GM20000 (cell line): ENCODE results near the gene NHS.
"Not testable (repeated sequence)": the region's sequence is repeated elsewhere in the genome, so short reads cannot be mapped to it uniquely, and the experiment has no call there.

Experiments
- DNase-seq: peaks from one replicate; pipeline ENCODE4 v3.0.0; 2012; ENCODE audit warnings: low spot score
- CTCF ChIP-seq: IDR thresholded peaks from 2 replicates; pipeline ENCODE4 v1.5.1; 2012; ENCODE audit warnings: mild to moderate bottlenecking, control low read depth; ENCODE audit errors: extremely low read depth, missing control alignments

The NHS gene

GRCh38 chrX:17499512-17499911 lies 124.5 kb downstream of the NHS start:
- no peak for DNase-seq

GRCh38 chrX:17500145-17500579 lies 125.2 kb downstream of the NHS start:
- TF ChIP-seq CTCF, result no peak
- DNase-seq, result no peak

More at GRCh38 chrX:17499512-17499911, 124.5 kb downstream of the NHS start:
- TF ChIP-seq CTCF, result no peak

GRCh38 chrX:17501746-17502145 lies 126.7 kb downstream of the NHS start:
- no peak for TF ChIP-seq CTCF

GRCh38 chrX:17506352-17506751 lies 131.4 kb downstream of the NHS start:
- DNase-seq, result not testable (repeated sequence)

More at GRCh38 chrX:17501746-17502145, 126.7 kb downstream of the NHS start:
- no peak for DNase-seq

GRCh38 chrX:17511556-17511955 lies 136.6 kb downstream of the NHS start:
- DNase-seq, result no peak
- TF ChIP-seq CTCF, result no peak

- DNase-seq, result no peak
- TF ChIP-seq CTCF, result no peak
Observed at GRCh38 chrX:17519358-17519757, 144.4 kb downstream of the NHS start.

- no peak for DNase-seq
Observed at GRCh38 chrX:17520016-17520615, 145.1 kb downstream of the NHS start.

More at GRCh38 chrX:17520016-17520615, 145.1 kb downstream of the NHS start:
- no peak for TF ChIP-seq CTCF
